HAP-1 (cell line): Measurements from ENCODE around the gene CLIP2.
"Not testable (repeated sequence)": the region's sequence is repeated elsewhere in the genome, so short reads cannot be mapped to it uniquely, and the experiment has no call there.

Experiments used
- DNase-seq, 2 experiments: peaks; one replicate each; pipeline ENCODE4 v3.0.0-alpha.2; 2016 to 2020; ENCODE audit warnings: low spot score in 2 of 2
- H3K27me3 ChIP-seq: fragments of 250-450 bp; sonication (Bioruptor Pico); 2 replicates; pipeline ENCODE4 v1.5.1; 2020; ENCODE audit warnings: low read depth, mild to moderate bottlenecking, moderate library complexity
- H3K36me3 ChIP-seq: fragments of 250-450 bp; sonication (Bioruptor Pico); replicated peaks from 2 replicates; pipeline ENCODE4 v1.5.1; 2020; ENCODE audit warnings: mild to moderate bottlenecking
- H3K4me1 ChIP-seq: fragments of 250-450 bp; sonication (Bioruptor Pico); 2 replicates; pipeline ENCODE4 v1.5.1; 2020; ENCODE audit warnings: mild to moderate bottlenecking
- H3K4me3 ChIP-seq: fragments of 250-450 bp; sonication (Bioruptor Pico); 2 replicates; pipeline ENCODE4 v1.5.1; 2020; ENCODE audit warnings: mild to moderate bottlenecking, moderate library complexity
- H3K9me3 ChIP-seq: fragments of 250-450 bp; sonication (Bioruptor Pico); 2 replicates; pipeline ENCODE4 v1.5.1; 2020; ENCODE audit warnings: mild to moderate bottlenecking, moderate library complexity
- in situ Hi-C: fragments of 300-500 bp; cut with MboI; formaldehyde crosslinking; loops from 3 replicates; pipeline ENCODE4 v1.14.3; 2020; ENCODE audit warnings: low sequenced_read_pairs, inconsistent platforms, mixed read lengths

Gene CLIP2

GRCh38 chr7:74289018-74289658, at the start of gene CLIP2:
CLIP2 (plus strand) TSS chr7:74289407; CDS start chr7:74317547, 28,140 bp downstream.
- Histone ChIP-seq H3K36me3 (no peaks in the 10 kb centered on the region), H3K9me3 (no peaks in the 10 kb centered on the region), H3K27me3 (no peaks in the 10 kb centered on the region), H3K4me1 (peaks cover 16% of the 10 kb centered on the region), H3K4me3 (peak within 1 kb of the TSS; percentile 56)
- DNase-seq, result peak; percentile 67 to 85
- in situ Hi-C loops, result no loop called here

- peaks cover 93% of the 10 kb centered on the region for H3K36me3 ChIP-seq
- DNase-seq, result no peak
- H3K9me3 ChIP-seq, result no peaks in the 10 kb centered on the region
- H3K4me3 ChIP-seq, result no peak overlapping the region
- no peaks in the 10 kb centered on the region for H3K4me1 ChIP-seq
- in situ Hi-C loops, result no loop called here
- H3K27me3 ChIP-seq, result no peaks in the 10 kb centered on the region
These were observed 48.7 kb upstream of the CLIP2 start for GRCh38 chr7:74240482-74240881.

GRCh38 chr7:74242122-74242443, 47.1 kb upstream of the CLIP2 start:
- no peaks in the 10 kb centered on the region for H3K4me1 ChIP-seq
- no peak for DNase-seq
- no peak overlapping the region for H3K4me3 ChIP-seq
- no peaks in the 10 kb centered on the region for H3K9me3 ChIP-seq
- no peaks in the 10 kb centered on the region for H3K27me3 ChIP-seq
- H3K36me3 ChIP-seq, result peaks cover 91% of the 10 kb centered on the region
- in situ Hi-C loops, result no loop called here

- in situ Hi-C loops, result no loop called here
- Histone ChIP-seq H3K36me3 (peaks cover 92% of the 10 kb centered on the region), H3K4me3 (no peak overlapping the region), H3K9me3 (no peaks in the 10 kb centered on the region), H3K27me3 (no peaks in the 10 kb centered on the region), H3K4me1 (no peaks in the 10 kb centered on the region)
- DNase-seq, result no peak
These were observed 42.7 kb upstream of the CLIP2 start for GRCh38 chr7:74246497-74246896.

- in situ Hi-C loops, result no loop called here
- no peak overlapping the region for H3K4me3 ChIP-seq
- H3K27me3 ChIP-seq, result no peaks in the 10 kb centered on the region
- no peaks in the 10 kb centered on the region for H3K9me3 ChIP-seq
- peaks cover 5% of the 10 kb centered on the region for H3K4me1 ChIP-seq
- H3K36me3 ChIP-seq, result peaks cover 85% of the 10 kb centered on the region
- DNase-seq, result no peak
These were observed 41.1 kb upstream of the CLIP2 start for GRCh38 chr7:74248156-74248555.

- DNase-seq, H3K9me3 ChIP-seq, H3K4me1 ChIP-seq, H3K4me3 ChIP-seq, in situ Hi-C loops, H3K27me3 ChIP-seq: not testable (repeated sequence)
- peaks cover 78% of the 10 kb centered on the region for H3K36me3 ChIP-seq
These were observed 40.1 kb upstream of the CLIP2 start for GRCh38 chr7:74249058-74249457.

GRCh38 chr7:74252893-74253292, 36.3 kb upstream of the CLIP2 start:
- in situ Hi-C loops, result no loop called here
- H3K4me3 ChIP-seq, result peak overlapping the region; percentile 97
- H3K9me3 ChIP-seq, result no peaks in the 10 kb centered on the region
- H3K4me1 ChIP-seq, result peaks cover 8% of the 10 kb centered on the region
- DNase-seq, result no peak
- peaks cover 45% of the 10 kb centered on the region for H3K36me3 ChIP-seq
- no peaks in the 10 kb centered on the region for H3K27me3 ChIP-seq

- no peak for DNase-seq
- H3K4me3 ChIP-seq, result peak overlapping the region; percentile 97
- H3K27me3 ChIP-seq, result no peaks in the 10 kb centered on the region
- in situ Hi-C loops, result no loop called here
- peaks cover 40% of the 10 kb centered on the region for H3K36me3 ChIP-seq
- H3K9me3 ChIP-seq, result no peaks in the 10 kb centered on the region
- H3K4me1 ChIP-seq, result peaks cover 8% of the 10 kb centered on the region
These were observed 35.9 kb upstream of the CLIP2 start for GRCh38 chr7:74253331-74253730.

GRCh38 chr7:74253835-74254128, 35.4 kb upstream of the CLIP2 start:
- in situ Hi-C loops, result no loop called here
- peaks cover 8% of the 10 kb centered on the region for H3K4me1 ChIP-seq
- H3K4me3 ChIP-seq, result peak overlapping the region; percentile 97
- H3K9me3 ChIP-seq, result no peaks in the 10 kb centered on the region
- no peaks in the 10 kb centered on the region for H3K27me3 ChIP-seq
- DNase-seq, result no peak
- peaks cover 36% of the 10 kb centered on the region for H3K36me3 ChIP-seq

- no peaks in the 10 kb centered on the region for H3K27me3 ChIP-seq
- H3K36me3 ChIP-seq, result peaks cover 31% of the 10 kb centered on the region
- no peaks in the 10 kb centered on the region for H3K9me3 ChIP-seq
- peaks cover 8% of the 10 kb centered on the region for H3K4me1 ChIP-seq
- peak; percentile 90 to 98 for DNase-seq
- in situ Hi-C loops, result no loop called here
- H3K4me3 ChIP-seq, result peak within 1 kb of the TSS; percentile 97
These were observed 34.9 kb upstream of the CLIP2 start, which contains the start of gene RFC2 for GRCh38 chr7:74254129-74254857. RFC2 (minus strand) TSS chr7:74254399; CDS start chr7:74254383, 16 bp downstream.

GRCh38 chr7:74254858-74255379, 34.3 kb upstream of the CLIP2 start:
- no peak for DNase-seq
- Histone ChIP-seq H3K9me3 (no peaks in the 10 kb centered on the region), H3K4me1 (peaks cover 8% of the 10 kb centered on the region), H3K36me3 (peaks cover 25% of the 10 kb centered on the region), H3K27me3 (no peaks in the 10 kb centered on the region), H3K4me3 (peak overlapping the region; percentile 97)
- in situ Hi-C loops, result no loop called here

- H3K9me3 ChIP-seq, H3K4me1 ChIP-seq: not testable (repeated sequence)
- peak overlapping the region; percentile 97 for H3K4me3 ChIP-seq
These were observed 33.7 kb upstream of the CLIP2 start for GRCh38 chr7:74255461-74255860.

GRCh38 chr7:74256491-74257408, 32.5 kb upstream of the CLIP2 start:
- peaks cover 9% of the 10 kb centered on the region for H3K36me3 ChIP-seq
- no peaks in the 10 kb centered on the region for H3K27me3 ChIP-seq
- H3K4me3 ChIP-seq, result no peak overlapping the region
- DNase-seq, result no peak
- in situ Hi-C loops, result no loop called here
- H3K9me3 ChIP-seq, result no peaks in the 10 kb centered on the region
- peaks cover 8% of the 10 kb centered on the region for H3K4me1 ChIP-seq

More at GRCh38 chr7:74255461-74255860, 33.7 kb upstream of the CLIP2 start:
- H3K27me3 ChIP-seq, DNase-seq, in situ Hi-C loops: not testable (repeated sequence)
- peaks cover 19% of the 10 kb centered on the region for H3K36me3 ChIP-seq
